HEK293T (cell line): ENCODE measurements around the gene GIGYF2.
"Not testable (repeated sequence)": the region's sequence is repeated elsewhere in the genome, so short reads cannot be mapped to it uniquely, and the experiment has no call there.

ENCODE experiments used
- ARNT ChIP-seq: fragments of 450-650 bp; IDR thresholded peaks from 2 replicates; pipeline ENCODE4 v1.6.1; 2017; ENCODE audit warnings: mild to moderate bottlenecking
- ELF4 ChIP-seq: fragments of 450-650 bp; IDR thresholded peaks from 2 replicates; pipeline ENCODE4 v1.6.1; 2017; ENCODE audit warnings: antibody characterized with exemption
- FOXA1 ChIP-seq: fragments of 450-650 bp; IDR thresholded peaks from 2 replicates; pipeline ENCODE4 v1.6.1; 2016; ENCODE audit warnings: mild to moderate bottlenecking
- FOXK2 ChIP-seq: fragments of 450-650 bp; IDR thresholded peaks from 2 replicates; pipeline ENCODE4 v1.6.1; 2016; ENCODE audit warnings: mild to moderate bottlenecking
- FOXM1 ChIP-seq: fragments of 450-650 bp; IDR thresholded peaks from 2 replicates; pipeline ENCODE4 v1.6.1; 2017; ENCODE audit warnings: mild to moderate bottlenecking, borderline replicate concordance
- HDGF ChIP-seq: fragments of 450-650 bp; IDR thresholded peaks from 2 replicates; pipeline ENCODE4 v1.6.1; 2017; ENCODE audit warnings: antibody characterized with exemption, borderline replicate concordance
- L3MBTL2 ChIP-seq: fragments of 450-650 bp; conservative IDR thresholded peaks from 2 replicates; pipeline ENCODE4 v1.6.1; 2016; ENCODE audit warnings: mild to moderate bottlenecking
- LEF1 ChIP-seq: fragments of 450-650 bp; IDR thresholded peaks from 2 replicates; pipeline ENCODE4 v1.6.1; 2017; ENCODE audit warnings: mild to moderate bottlenecking, borderline replicate concordance
- NFRKB ChIP-seq: fragments of 450-650 bp; IDR thresholded peaks from 2 replicates; pipeline ENCODE4 v1.6.1; 2016; ENCODE audit warnings: mild to moderate bottlenecking, moderate library complexity
- SP1 ChIP-seq: fragments of 450-650 bp; IDR thresholded peaks from 2 replicates; pipeline ENCODE4 v1.6.1; 2017
- TARDBP ChIP-seq: fragments of 450-650 bp; IDR thresholded peaks from 2 replicates; pipeline ENCODE4 v1.6.1; 2016
- ZNF384 ChIP-seq: fragments of 450-650 bp; IDR thresholded peaks from 2 replicates; pipeline ENCODE4 v1.6.1; 2016
- TF ChIP-seq, protein P1 (sequence below): fragments of 450-650 bp; IDR thresholded peaks from 2 replicates; pipeline ENCODE4 v1.6.1; 2016

DNA sequence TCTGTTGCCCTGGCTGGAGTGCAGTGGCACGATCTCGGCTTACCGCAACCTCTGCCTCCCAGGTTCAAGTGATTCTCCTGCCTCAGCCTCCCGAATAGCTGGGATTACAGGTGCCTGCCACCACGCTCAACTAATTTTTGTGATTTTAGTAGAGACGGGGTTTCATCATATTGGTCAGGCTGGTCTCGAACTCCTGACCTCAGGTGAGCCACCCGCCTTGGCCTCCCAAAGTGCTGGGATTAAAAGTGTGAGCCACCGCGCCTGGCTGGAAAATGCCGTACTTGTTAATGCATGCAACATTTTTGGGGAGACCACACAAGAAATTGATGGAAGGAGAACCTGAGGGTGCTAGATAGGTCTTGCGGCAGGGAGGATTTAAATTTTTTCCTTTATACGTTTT, 6.0 kb upstream of the GIGYF2 start:
- TF ChIP-seq ARNT, NFRKB, SP1, ZNF384, FOXM1, FOXA1, HDGF, TARDBP, L3MBTL2, LEF1, FOXK2, ELF4: not testable (repeated sequence)
- TF ChIP-seq, protein P1, sequence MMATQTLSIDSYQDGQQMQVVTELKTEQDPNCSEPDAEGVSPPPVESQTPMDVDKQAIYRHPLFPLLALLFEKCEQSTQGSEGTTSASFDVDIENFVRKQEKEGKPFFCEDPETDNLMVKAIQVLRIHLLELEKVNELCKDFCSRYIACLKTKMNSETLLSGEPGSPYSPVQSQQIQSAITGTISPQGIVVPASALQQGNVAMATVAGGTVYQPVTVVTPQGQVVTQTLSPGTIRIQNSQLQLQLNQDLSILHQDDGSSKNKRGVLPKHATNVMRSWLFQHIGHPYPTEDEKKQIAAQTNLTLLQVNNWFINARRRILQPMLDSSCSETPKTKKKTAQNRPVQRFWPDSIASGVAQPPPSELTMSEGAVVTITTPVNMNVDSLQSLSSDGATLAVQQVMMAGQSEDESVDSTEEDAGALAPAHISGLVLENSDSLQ, result not testable (repeated sequence)
